BLaER1 (cell line): ENCODE data around the gene LGR6.
A peak's percentile ranks its signal among the peaks of the same experiment; 100 is the strongest.
"Not testable (repeated sequence)": the region's sequence is repeated elsewhere in the genome, so short reads cannot be mapped to it uniquely, and the experiment has no call there.

Experiments used
- H3K27ac ChIP-seq: shearing (Covaris generic); formaldehyde crosslinking; 2 replicates; pipeline ENCODE4 v1.8.1; 2022
- H3K27me3 ChIP-seq: shearing (Covaris generic); formaldehyde crosslinking; 2 replicates; pipeline ENCODE4 v1.8.1; 2022
- H3K36me3 ChIP-seq: shearing (Covaris generic); formaldehyde crosslinking; 2 replicates; pipeline ENCODE4 v1.8.1; 2022
- H3K4me1 ChIP-seq: shearing (Covaris generic); formaldehyde crosslinking; 2 replicates; pipeline ENCODE4 v1.8.1; 2022
- H3K4me2 ChIP-seq: shearing (Covaris generic); formaldehyde crosslinking; 2 replicates; pipeline ENCODE4 v1.8.1; 2022
- H3K4me3 ChIP-seq: shearing (Covaris generic); formaldehyde crosslinking; 2 replicates; pipeline ENCODE4 v1.8.1; 2022
- H3K9ac ChIP-seq: shearing (Covaris generic); formaldehyde crosslinking; 2 replicates; pipeline ENCODE4 v1.8.1; 2022
- H3K9me3 ChIP-seq: shearing (Covaris generic); formaldehyde crosslinking; 2 replicates; pipeline ENCODE4 v1.8.1; 2022
- H4K20me1 ChIP-seq: shearing (Covaris generic); formaldehyde crosslinking; 2 replicates; pipeline ENCODE4 v1.8.1; 2022
- Cebpa-rat ChIP-seq: shearing (Covaris generic); IDR thresholded peaks from 2 replicates; pipeline ENCODE4 v1.8.1; 2022

LGR6 gene

GRCh38 chr1:202164271-202165037 is 29.1 kb upstream of the LGR6 start:
- Histone ChIP-seq H3K9ac (peak overlapping the region; percentile 56; the same call in 1 of the 2 replicates), H3K4me1 (peaks cover 69% of the 10 kb centered on the region), H3K36me3 (no peaks in the 10 kb centered on the region), H3K4me2 (peak overlapping the region; percentile 98), H3K27ac (peak overlapping the region; percentile 33), H4K20me1 (peaks cover 26% of the 10 kb centered on the region; the same call in 1 of the 2 replicates), H3K9me3 (no peaks in the 10 kb centered on the region), H3K4me3 (peak overlapping the region; percentile 51), H3K27me3 (0 out of 2 replicates have a peak, but pooled peaks cover 5% of the 10 kb centered on the region)
- no peak for TF ChIP-seq Cebpa-rat

DNA sequence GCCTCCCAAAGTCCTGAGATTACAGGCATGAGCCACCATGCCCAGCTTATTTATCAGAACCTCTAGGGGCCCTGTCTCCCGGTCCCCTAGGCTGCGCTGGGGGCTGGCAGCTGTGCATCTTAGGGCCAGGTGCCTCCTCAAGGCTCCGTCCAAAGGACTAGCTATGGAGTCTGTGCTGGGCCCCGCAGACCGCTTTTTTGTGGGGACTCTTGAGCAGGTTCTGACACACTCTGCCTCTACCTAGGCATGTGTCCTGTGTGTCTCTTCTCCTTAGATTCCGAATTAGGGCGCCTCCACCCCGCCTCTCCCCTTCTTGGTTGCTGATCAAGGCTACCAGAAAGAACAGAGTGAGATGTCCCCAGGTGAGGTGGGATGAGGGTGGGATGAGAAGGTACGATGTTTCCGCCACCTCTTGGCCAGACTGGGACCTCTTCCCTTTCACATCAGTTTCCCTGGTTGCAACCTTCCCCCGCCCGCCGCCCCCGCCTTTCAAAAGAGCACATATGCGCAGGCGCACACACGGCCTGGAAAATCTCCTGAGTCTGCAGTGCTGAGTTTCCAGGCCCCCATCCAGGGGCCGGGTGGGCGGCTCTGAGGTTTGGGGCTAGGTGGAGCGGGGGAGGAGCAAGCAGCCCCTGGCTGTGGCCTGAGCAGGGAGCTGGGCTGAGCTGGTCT is 28.2 kb upstream of the LGR6 start:
- Histone ChIP-seq H4K20me1 (peaks cover 26% of the 10 kb centered on the region; the same call in 1 of the 2 replicates), H3K4me3 (peak overlapping the region; percentile 51), H3K27ac (0 out of 2 replicates have a peak overlapping the region, but pooled peaks have one; percentile 33), H3K27me3 (0 out of 2 replicates have a peak, but pooled peaks cover 5% of the 10 kb centered on the region), H3K9me3 (no peaks in the 10 kb centered on the region), H3K9ac (0 out of 2 replicates have a peak overlapping the region, but pooled peaks have one; percentile 56), H3K36me3 (no peaks in the 10 kb centered on the region), H3K4me2 (peak overlapping the region; percentile 98), H3K4me1 (peaks cover 61% of the 10 kb centered on the region)
- TF ChIP-seq Cebpa-rat: no peak

GRCh38 chr1:202165942-202166843 is 27.4 kb upstream of the LGR6 start:
- H3K4me2 ChIP-seq: peak overlapping the region; percentile 98
- no peaks in the 10 kb centered on the region for H3K9me3 ChIP-seq
- H4K20me1 ChIP-seq: peaks cover 26% of the 10 kb centered on the region; the same call in 1 of the 2 replicates
- no peaks in the 10 kb centered on the region for H3K36me3 ChIP-seq
- 0 out of 2 replicates have a peak, but pooled peaks cover 5% of the 10 kb centered on the region for H3K27me3 ChIP-seq
- H3K27ac ChIP-seq: no peak overlapping the region
- 0 out of 2 replicates have a peak overlapping the region, but pooled peaks have one; percentile 56 for H3K9ac ChIP-seq
- peaks cover 61% of the 10 kb centered on the region for H3K4me1 ChIP-seq
- H3K4me3 ChIP-seq: no peak overlapping the region
- no peak for TF ChIP-seq Cebpa-rat

DNA sequence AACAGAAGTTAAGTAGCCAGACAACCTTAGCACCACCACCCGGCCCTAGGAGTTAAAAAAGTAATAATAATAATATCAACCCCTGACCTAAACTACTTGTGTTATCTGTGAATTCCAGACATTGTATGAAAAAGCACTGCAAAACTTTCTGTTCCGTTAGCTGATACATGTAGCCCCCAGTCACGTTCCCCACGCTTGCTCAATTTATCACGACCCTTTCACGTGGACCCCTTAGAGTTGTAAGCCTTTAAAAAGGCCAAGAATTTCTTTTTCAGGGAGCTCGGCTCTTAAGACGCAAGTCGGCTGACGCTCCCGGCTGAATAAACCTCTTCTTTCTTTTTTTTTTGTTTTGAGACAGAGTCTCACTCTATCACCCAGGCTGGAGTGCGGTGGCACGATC is 26.5 kb upstream of the LGR6 start:
- H4K20me1 ChIP-seq: peaks cover 26% of the 10 kb centered on the region; the same call in 1 of the 2 replicates
- H3K4me1 ChIP-seq: peaks cover 56% of the 10 kb centered on the region
- not testable (repeated sequence) for H3K27me3 ChIP-seq, H3K4me3 ChIP-seq, H3K9ac ChIP-seq, H3K4me2 ChIP-seq, H3K27ac ChIP-seq, H3K36me3 ChIP-seq, H3K9me3 ChIP-seq

GRCh38 chr1:202167708-202168415 is 25.7 kb upstream of the LGR6 start:
- Histone ChIP-seq H3K36me3 (no peaks in the 10 kb centered on the region), H3K27me3 (0 out of 2 replicates have a peak, but pooled peaks cover 5% of the 10 kb centered on the region), H3K4me1 (peaks cover 48% of the 10 kb centered on the region), H3K4me3 (no peak overlapping the region), H3K4me2 (no peak overlapping the region), H4K20me1 (peaks cover 26% of the 10 kb centered on the region; the same call in 1 of the 2 replicates), H3K9ac (no peak overlapping the region), H3K27ac (no peak overlapping the region), H3K9me3 (no peaks in the 10 kb centered on the region)
- TF ChIP-seq Cebpa-rat: no peak

DNA sequence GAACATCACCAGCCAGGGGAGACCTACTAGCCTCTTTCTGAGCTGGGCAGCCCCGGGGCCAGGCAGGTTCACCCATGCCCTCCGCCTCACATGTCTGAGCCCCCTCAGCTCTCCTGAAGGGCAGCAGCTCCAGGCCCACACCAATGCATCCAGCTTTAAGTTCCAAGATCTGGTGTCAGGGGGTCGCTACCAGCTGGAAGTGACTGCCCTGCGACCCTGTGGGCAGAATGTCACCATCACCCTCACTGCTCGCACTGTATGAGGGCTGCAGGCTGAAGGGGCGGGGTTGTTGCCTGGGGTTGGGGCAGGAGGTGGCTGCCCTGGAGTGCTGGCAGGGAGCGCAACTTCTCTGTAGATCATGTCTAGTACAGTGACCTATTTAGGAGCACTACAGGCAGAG is 24.7 kb upstream of the LGR6 start:
- no peak overlapping the region for H3K9ac ChIP-seq
- H3K36me3 ChIP-seq: no peaks in the 10 kb centered on the region
- H3K27ac ChIP-seq: no peak overlapping the region
- H3K4me3 ChIP-seq: no peak overlapping the region
- peaks cover 38% of the 10 kb centered on the region for H3K4me1 ChIP-seq
- 0 out of 2 replicates have a peak, but pooled peaks cover 5% of the 10 kb centered on the region for H3K27me3 ChIP-seq
- no peak for TF ChIP-seq Cebpa-rat
- no peak overlapping the region for H3K4me2 ChIP-seq
- peaks cover 20% of the 10 kb centered on the region; the same call in 1 of the 2 replicates for H4K20me1 ChIP-seq
- H3K9me3 ChIP-seq: no peaks in the 10 kb centered on the region

GRCh38 chr1:202170726-202171125 is 22.9 kb upstream of the LGR6 start:
- TF ChIP-seq Cebpa-rat: no peak
- 0 out of 2 replicates have a peak, but pooled peaks cover 5% of the 10 kb centered on the region for H3K27me3 ChIP-seq
- H3K4me1 ChIP-seq: peaks cover 30% of the 10 kb centered on the region
- H3K36me3 ChIP-seq: no peaks in the 10 kb centered on the region
- H3K9ac ChIP-seq: no peak overlapping the region
- H3K9me3 ChIP-seq: no peaks in the 10 kb centered on the region
- H3K27ac ChIP-seq: no peak overlapping the region
- H4K20me1 ChIP-seq: peaks cover 3% of the 10 kb centered on the region; the same call in 1 of the 2 replicates
- peak overlapping the region; percentile 4; the same call in 1 of the 2 replicates for H3K4me2 ChIP-seq
- H3K4me3 ChIP-seq: no peak overlapping the region

- no peaks in the 10 kb centered on the region for H3K9me3 ChIP-seq
- H3K4me2 ChIP-seq: peak overlapping the region; percentile 4; the same call in 1 of the 2 replicates
- no peaks in the 10 kb centered on the region for H3K27me3 ChIP-seq
- no peak overlapping the region for H3K4me3 ChIP-seq
- TF ChIP-seq Cebpa-rat: no peak
- H3K27ac ChIP-seq: no peak overlapping the region
- H4K20me1 ChIP-seq: no peaks in the 10 kb centered on the region
- H3K36me3 ChIP-seq: no peaks in the 10 kb centered on the region
- 0 out of 2 replicates have a peak overlapping the region, but pooled peaks have one; percentile 19 for H3K9ac ChIP-seq
- H3K4me1 ChIP-seq: peaks cover 22% of the 10 kb centered on the region
Observed at GRCh38 chr1:202171292-202172014, 22.1 kb upstream of the LGR6 start.
